A549 (cell line): ENCODE data around the gene PRRX2. TPM values are rescaled to one million over a fixed set of nuclear protein-coding genes. Genes with fewer than 3 reads are reported as not detected.
"Not testable (repeated sequence)": the region's sequence is repeated elsewhere in the genome, so short reads cannot be mapped to it uniquely, and the experiment has no call there.

ENCODE experiments used
- ATAC-seq, 2 experiments: fragments of 200-7000 bp in 1 of 2; fragments of >200 bp in 1 of 2; cut with Nextera tagmentation in 1 of 2; cut with Tn5 transposase in 1 of 2; 3 replicates each; pipeline versions ENCODE4 v1.8.0 to v1.9.1; 2018 to 2020; ENCODE audit warnings: mild to moderate bottlenecking in 1 of 2, moderate library complexity in 1 of 2
- CTCF ChIA-PET: fragments of 300-600 bp; sonication (Branson Sonifier 250); formaldehyde crosslinking; extraction: SDS; loops from one replicate; lab custom pipeline; 2021; ENCODE audit warnings: antibody characterized with exemption, inconsistent platforms; lab: Yijun Ruan, JAX
- POLR2A ChIA-PET: fragments of 350-600 bp; formaldehyde crosslinking; extraction: SDS; loops from one replicate; lab custom pipeline; 2021; ENCODE audit warnings: antibody characterized with exemption, inconsistent platforms; lab: Yijun Ruan, JAX
- DNase-seq, 2 experiments: peaks; one replicate each; pipeline versions ENCODE4 v3.0.0 to v3.0.0-alpha.2; 2011 to 2016; ENCODE audit warnings: low read depth in 1 of 2, low spot score in 1 of 2
- FAIRE-seq: peaks from 2 replicates; lab custom pipeline; 2011; peaks lifted over from hg19 to GRCh38; lab: Jason Lieb, UNC
- H3K27ac ChIP-seq, 2 experiments: fragments of >200 bp; sonication (Bioruptor Twin); formaldehyde crosslinking; 3 replicates each; pipeline ENCODE4 v1.5.1; 2016 to 2017
- H3K4me1 ChIP-seq: fragments of >200 bp; sonication (Bioruptor Twin); formaldehyde crosslinking; 3 replicates; pipeline ENCODE4 v1.6.1; 2016
- H3K4me2 ChIP-seq: fragments of >200 bp; sonication (Bioruptor Twin); formaldehyde crosslinking; 3 replicates; pipeline ENCODE4 v1.6.1; 2016
- H3K4me3 ChIP-seq: fragments of >200 bp; sonication (Bioruptor Twin); formaldehyde crosslinking; 3 replicates; pipeline ENCODE4 v1.5.1; 2016
- H3K9me3 ChIP-seq: fragments of >200 bp; sonication (Bioruptor Twin); formaldehyde crosslinking; 3 replicates; pipeline ENCODE4 v1.6.1; 2016
- CBX8 ChIP-seq: fragments of 200-600 bp; sonication (generic); IDR thresholded peaks from 2 replicates; pipeline ENCODE4 v1.6.1; 2016
- CHD4 ChIP-seq: fragments of 200-600 bp; sonication (generic); IDR thresholded peaks from 2 replicates; pipeline ENCODE4 v1.6.1; 2016; ENCODE audit warnings: antibody characterized with exemption, mild to moderate bottlenecking, borderline replicate concordance
- EHMT2 ChIP-seq: fragments of 200-600 bp; sonication (generic); IDR thresholded peaks from 2 replicates; pipeline ENCODE4 v1.6.1; 2016; ENCODE audit warnings: antibody characterized with exemption, low read depth, mild to moderate bottlenecking, moderate library complexity
- ESRRA ChIP-seq: fragments of 150-350 bp; IDR thresholded peaks from 2 replicates; pipeline ENCODE4 v1.6.1; 2014; ENCODE audit warnings: mild to moderate bottlenecking, low read length, borderline replicate concordance
- FOSB ChIP-seq: fragments of 250-450 bp; sonication (Bioruptor Pico); IDR thresholded peaks from 2 replicates; pipeline ENCODE4 v1.5.0; 2020; ENCODE audit warnings: mild to moderate bottlenecking, moderate library complexity
- HEYL ChIP-seq: fragments of 250-450 bp; sonication (Bioruptor Pico); IDR thresholded peaks from 2 replicates; pipeline ENCODE4 v1.8.0; 2021; ENCODE audit warnings: mild to moderate bottlenecking, moderate library complexity
- JUNB ChIP-seq: fragments of >200 bp; sonication (Bioruptor Twin); formaldehyde crosslinking; IDR thresholded peaks from 2 replicates; pipeline ENCODE4 v1.6.1; 2016
- NR3C1 ChIP-seq: fragments of >200 bp; sonication (Bioruptor Twin); formaldehyde crosslinking; IDR thresholded peaks from 3 replicates; pipeline ENCODE4 v1.6.1; 2017
- POLR2AphosphoS2 ChIP-seq: conservative IDR thresholded peaks from 2 replicates; pipeline ENCODE4 v1.6.1; 2012; ENCODE audit warnings: low read length, improper control_type of control experiment, inconsistent platforms
- RAD21 ChIP-seq, 2 experiments: fragments of >200 bp in 1 of 2; sonication (Bioruptor Twin) in 1 of 2; formaldehyde crosslinking in 1 of 2; IDR thresholded peaks in 1 of 2; conservative IDR thresholded peaks in 1 of 2; 2 replicates in 1 of 2; 3 replicates in 1 of 2; pipeline ENCODE4 v1.6.1; 2012 to 2018; ENCODE audit warnings: inconsistent platforms in 1 of 2
- RCOR1 ChIP-seq: fragments of 150-350 bp; IDR thresholded peaks from 2 replicates; pipeline ENCODE4 v1.6.1; 2014; ENCODE audit warnings: antibody characterized with exemption, low read length, low read depth
- RFX5 ChIP-seq: fragments of 450-650 bp; IDR thresholded peaks from 2 replicates; pipeline ENCODE4 v1.7.1; 2014; ENCODE audit warnings: antibody characterized with exemption, mild to moderate bottlenecking, moderate library complexity
- TFCP2L1 ChIP-seq: fragments of 250-450 bp; sonication (Bioruptor Pico); IDR thresholded peaks from 2 replicates; pipeline ENCODE4 v1.5.0; 2021; ENCODE audit warnings: mild to moderate bottlenecking
- ZFP36 ChIP-seq: fragments of 450-650 bp; IDR thresholded peaks from 2 replicates; pipeline ENCODE4 v1.6.1; 2014; ENCODE audit warnings: borderline replicate concordance; ENCODE audit not compliant: partially characterized antibody
- WGBS: methylation state at CpG from one replicate; pipeline ENCODE4 v1.1.6; 2017; ENCODE audit errors: missing lambda C conversion rate; 5-methylcytosine and 5-hydroxymethylcytosine counted together
- polyA plus RNA-seq, 4 experiments: library from polyadenylated mRNA; depleted of rRNA in 3 of 4; stranded (reverse); fragments of >200 nt; fragmentation: RNase III in 1 of 4; extraction: RNeasy Plus Mini Kit Qiagen cat#74134 plus additional on column Dnase treatment in 1 of 4; gene quantifications; 2 replicates in 3 of 4; 3 replicates in 1 of 4; pipeline ENCODE4 v1.2.3, GENCODE V29; 2011 to 2017
- TF ChIP-seq, protein P1 (sequence below): IDR thresholded peaks from 2 replicates; pipeline ENCODE4 v1.6.1; 2012
- TF ChIP-seq, protein P2 (sequence below): fragments of 450-650 bp; IDR thresholded peaks from 2 replicates; pipeline ENCODE4 v1.6.1; 2014; ENCODE audit warnings: antibody characterized with exemption
- TF ChIP-seq, protein P3 (sequence below): fragments of >200 bp; sonication (Bioruptor Twin); formaldehyde crosslinking; IDR thresholded peaks from 2 replicates; pipeline ENCODE4 v1.6.1; 2016

PRRX2 gene
- polyA plus RNA-seq, 2 of the 4 experiments (the other 2 are of a cell fraction), result 0.90 to 2.7 TPM

DNA sequence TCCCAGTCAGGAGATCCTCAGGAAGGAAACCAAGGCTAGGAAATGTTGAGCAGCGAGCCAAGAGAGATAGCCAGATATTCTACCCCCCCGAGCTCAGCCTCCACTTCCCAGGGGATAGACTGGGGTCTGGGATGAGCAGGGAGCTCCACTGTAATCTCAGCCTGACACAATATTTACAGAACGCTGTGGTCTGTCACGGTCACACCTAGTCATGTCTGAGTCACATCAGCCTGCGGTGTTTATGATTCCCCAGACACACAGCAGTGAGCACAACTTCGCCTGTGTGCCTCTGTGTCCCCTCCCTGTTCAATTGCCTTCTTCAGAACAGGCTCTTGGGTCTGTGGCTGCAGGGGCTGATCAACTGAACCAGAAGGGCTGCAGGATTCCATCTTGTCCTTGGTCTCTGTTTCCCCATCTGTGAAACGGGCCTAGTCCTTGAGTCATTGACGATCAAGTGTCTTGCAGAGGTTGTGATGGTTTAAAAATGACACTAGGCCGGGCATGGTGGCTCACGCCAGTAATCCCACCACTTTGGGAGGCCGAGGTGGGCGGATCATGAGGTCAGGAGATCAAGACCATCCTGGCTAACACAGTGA is 8.6 kb upstream of the PRRX2 start (continued):
- TF ChIP-seq HEYL (CRISPR knock-in tag), result no peak
- TF ChIP-seq ZFP36, result no peak
- TF ChIP-seq, protein P1, sequence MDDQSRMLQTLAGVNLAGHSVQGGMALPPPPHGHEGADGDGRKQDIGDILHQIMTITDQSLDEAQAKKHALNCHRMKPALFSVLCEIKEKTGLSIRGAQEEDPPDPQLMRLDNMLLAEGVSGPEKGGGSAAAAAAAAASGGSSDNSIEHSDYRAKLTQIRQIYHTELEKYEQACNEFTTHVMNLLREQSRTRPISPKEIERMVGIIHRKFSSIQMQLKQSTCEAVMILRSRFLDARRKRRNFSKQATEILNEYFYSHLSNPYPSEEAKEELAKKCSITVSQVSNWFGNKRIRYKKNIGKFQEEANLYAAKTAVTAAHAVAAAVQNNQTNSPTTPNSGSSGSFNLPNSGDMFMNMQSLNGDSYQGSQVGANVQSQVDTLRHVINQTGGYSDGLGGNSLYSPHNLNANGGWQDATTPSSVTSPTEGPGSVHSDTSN, result no peak
- TF ChIP-seq JUNB, result peak; percentile 47; the same call in 1 of the 2 replicates
- TF ChIP-seq RCOR1, result no peak

DNA sequence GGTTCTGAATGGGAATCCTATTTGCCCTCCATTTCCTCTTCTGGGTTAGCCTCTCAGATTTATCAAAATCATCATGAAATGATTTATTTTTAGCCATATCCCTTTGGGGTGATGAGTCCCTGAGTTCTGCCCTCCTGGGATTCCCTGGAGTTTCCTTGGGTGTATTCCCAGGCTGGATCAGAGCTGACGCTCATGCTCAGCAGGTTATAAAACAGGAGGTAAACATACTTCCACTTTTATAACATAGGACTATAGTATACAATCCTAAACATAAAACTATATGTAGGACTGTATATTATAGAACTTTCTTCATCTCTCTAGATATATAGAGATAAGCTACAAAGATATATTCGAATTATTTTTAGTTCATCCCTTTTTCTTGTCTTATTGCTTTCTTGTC is 4.4 kb upstream of the PRRX2 start:
- H3K4me3 ChIP-seq, result no peak overlapping the region
- ChIA-PET POLR2A (interaction anchor here (0.7 kb wide), 1 partner anchor 578 kb away, joined by 3 read pairs; no protein-coding TSS in a partner anchor), CTCF (interaction anchor here (0.5 to 1.8 kb wide), 6 partner anchors 19 to 756 kb away, joined by 3 to 5 read pairs (median 3); no protein-coding TSS in a partner anchor)
- 56% methylated on average over 2 of the region's 2 CpGs for WGBS
- no peak overlapping the region for H3K4me2 ChIP-seq
- FAIRE-seq (no peak), DNase-seq (no peak), ATAC-seq (no peak)
- no peaks in the 10 kb centered on the region for H3K9me3 ChIP-seq
- no peak overlapping the region for H3K27ac ChIP-seq
- no peak for TF ChIP-seq CBX8
- no peak for TF ChIP-seq EHMT2
- no peak for TF ChIP-seq TFCP2L1 (CRISPR knock-in tag)
- TF ChIP-seq POLR2AphosphoS2, result no peak
- no peak for TF ChIP-seq ESRRA
- TF ChIP-seq, protein P2, sequence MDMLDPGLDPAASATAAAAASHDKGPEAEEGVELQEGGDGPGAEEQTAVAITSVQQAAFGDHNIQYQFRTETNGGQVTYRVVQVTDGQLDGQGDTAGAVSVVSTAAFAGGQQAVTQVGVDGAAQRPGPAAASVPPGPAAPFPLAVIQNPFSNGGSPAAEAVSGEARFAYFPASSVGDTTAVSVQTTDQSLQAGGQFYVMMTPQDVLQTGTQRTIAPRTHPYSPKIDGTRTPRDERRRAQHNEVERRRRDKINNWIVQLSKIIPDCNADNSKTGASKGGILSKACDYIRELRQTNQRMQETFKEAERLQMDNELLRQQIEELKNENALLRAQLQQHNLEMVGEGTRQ, result no peak
- TF ChIP-seq, protein P3, sequence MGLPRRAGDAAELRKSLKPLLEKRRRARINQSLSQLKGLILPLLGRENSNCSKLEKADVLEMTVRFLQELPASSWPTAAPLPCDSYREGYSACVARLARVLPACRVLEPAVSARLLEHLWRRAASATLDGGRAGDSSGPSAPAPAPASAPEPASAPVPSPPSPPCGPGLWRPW, result no peak
- no peak for TF ChIP-seq FOSB (CRISPR knock-in tag)
- no peak for TF ChIP-seq RFX5
- peaks cover 21% of the 10 kb centered on the region for H3K4me1 ChIP-seq

DNA sequence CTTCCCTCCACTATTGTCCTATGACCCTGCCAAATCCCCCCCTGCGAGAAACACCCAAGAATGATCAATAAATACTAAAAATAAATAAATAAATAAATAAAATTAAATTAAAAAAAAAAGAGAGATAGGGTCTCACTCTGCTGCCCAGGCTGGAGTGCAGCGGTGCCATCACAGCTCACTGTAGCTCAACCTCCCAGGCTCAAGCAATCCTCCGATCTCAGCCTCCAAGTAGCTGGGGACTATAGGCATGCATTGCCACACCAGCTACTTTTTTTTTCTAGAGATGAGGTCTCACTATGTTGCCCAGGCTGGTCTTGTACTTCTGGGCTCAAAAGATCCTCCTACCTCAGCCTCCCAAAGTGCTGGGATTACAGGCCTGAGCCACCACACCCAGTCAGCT is 3.2 kb upstream of the PRRX2 start:
- H3K4me2 ChIP-seq, ATAC-seq, H3K27ac ChIP-seq, H3K9me3 ChIP-seq, FAIRE-seq, POLR2A ChIA-PET, H3K4me3 ChIP-seq, DNase-seq: not testable (repeated sequence)
- no CpG with 5 or more reads among the region's 3 CpGs for WGBS
- CTCF ChIA-PET, result interaction anchor here (0.7 to 2.4 kb wide), 2 partner anchors 64 to 595 kb away, joined by 3 to 8 read pairs; no protein-coding TSS in a partner anchor
- peaks cover 14% of the 10 kb centered on the region; the same call in 2 of the 3 replicates for H3K4me1 ChIP-seq

DNA sequence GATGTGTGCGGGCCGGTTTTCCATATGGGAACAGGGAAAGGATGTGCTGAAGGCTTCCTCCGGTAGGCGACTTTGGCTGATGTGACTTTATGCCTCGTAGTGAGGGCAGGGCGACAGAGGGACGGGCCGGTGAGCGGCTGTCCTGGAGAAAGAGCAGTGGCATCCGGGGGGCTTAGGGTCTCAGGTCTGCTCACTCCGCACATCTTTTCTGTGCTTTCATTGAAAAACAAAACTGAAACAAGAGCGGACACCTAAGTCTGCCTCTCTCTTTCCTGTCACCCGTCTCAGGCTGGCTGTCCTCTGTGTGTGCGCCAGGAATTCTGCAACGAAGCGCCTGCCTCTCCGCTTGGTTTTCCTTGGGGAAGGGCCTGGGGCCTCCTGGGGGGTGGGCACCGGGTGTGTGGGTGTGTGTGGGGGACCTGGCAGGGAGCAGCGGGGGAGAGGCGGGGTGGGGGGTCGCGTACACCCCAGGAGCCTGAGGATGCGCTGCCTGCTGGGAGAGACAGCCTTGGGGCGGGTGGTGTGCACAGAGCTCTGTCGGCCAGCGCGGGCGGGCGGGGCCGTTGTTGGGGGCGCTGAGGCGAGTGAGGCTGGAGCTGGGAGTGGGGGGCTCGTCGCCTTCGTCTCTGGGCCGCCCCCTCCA is 580 bp upstream of the PRRX2 start:
- peak overlapping the region; percentile 86 for H3K4me2 ChIP-seq
- DNase-seq (no peak), ATAC-seq (peak; percentile 47 to 75; a peak in 4 of 6 replicates), FAIRE-seq (no peak)
- peak overlapping the region; percentile 77 for H3K4me3 ChIP-seq
- POLR2A ChIA-PET, result no interaction called here
- TF ChIP-seq FOSB (CRISPR knock-in tag) (no peak), NR3C1 (no peak), CHD4 (no peak), RAD21 (conservative IDR thresholded peaks at IDR 0.05 in 1 of 2, IDR thresholded peaks at IDR 0.05 in 1 of 2) (no peak)
- TF ChIP-seq, protein P3, result no peak
- TF ChIP-seq, protein P1, result no peak
- peak overlapping the region; percentile 82 to 86 for H3K27ac ChIP-seq
- peaks cover 18% of the 10 kb centered on the region; the same call in 1 of the 3 replicates for H3K4me1 ChIP-seq
- CTCF ChIA-PET, result no interaction called here
- WGBS, result 73% methylated on average over 17 of the region's 36 CpGs
- no peaks in the 10 kb centered on the region for H3K9me3 ChIP-seq
